HepG2 (cell line): ENCODE data around the gene PNMA8B. TPM values are rescaled to one million over a fixed set of nuclear protein-coding genes. Genes with fewer than 3 reads are reported as not detected.

Source experiments
- ARHGAP35 ChIP-seq: sonication (generic); formaldehyde crosslinking; IDR thresholded peaks from 2 replicates; pipeline ENCODE4 v1.9.0; 2022; ENCODE audit warnings: mild to moderate bottlenecking, inconsistent platforms, moderate library complexity, missing genetic modification reagents, borderline replicate concordance
- ELF3 ChIP-seq: IDR thresholded peaks from 2 replicates; pipeline ENCODE4 v1.6.1; 2016; ENCODE audit warnings: missing genetic modification reagents, missing compliant biosample characterization
- FOSL2 ChIP-seq: sonication (generic); formaldehyde crosslinking; IDR thresholded peaks from 2 replicates; pipeline ENCODE4 v1.4.0; 2020; ENCODE audit warnings: missing genetic modification reagents
- GATAD2A ChIP-seq: IDR thresholded peaks from 2 replicates; pipeline ENCODE4 v1.6.1; 2016
- MLLT10 ChIP-seq: sonication (generic); formaldehyde crosslinking; IDR thresholded peaks from 2 replicates; pipeline ENCODE4 v1.4.0; 2020; ENCODE audit warnings: missing genetic modification reagents
- POLR2G ChIP-seq: fragments of 200-400 bp; formaldehyde crosslinking; IDR thresholded peaks from 2 replicates; pipeline ENCODE4 v1.6.1; 2018; ENCODE audit warnings: mild to moderate bottlenecking, low read depth, low read length, moderate library complexity
- SP5 ChIP-seq: IDR thresholded peaks from 2 replicates; pipeline ENCODE4 v1.6.1; 2016; ENCODE audit warnings: low read depth, borderline replicate concordance
- TOPORS ChIP-seq: sonication (generic); formaldehyde crosslinking; IDR thresholded peaks from 2 replicates; pipeline ENCODE4 v1.8.0; 2023; ENCODE audit warnings: mild to moderate bottlenecking, missing genetic modification reagents
- ZFX ChIP-seq: sonication (generic); formaldehyde crosslinking; IDR thresholded peaks from 2 replicates; pipeline ENCODE4 v1.4.0; 2020; ENCODE audit warnings: mild to moderate bottlenecking, low read depth, missing genetic modification reagents, moderate library complexity
- ZNF138 ChIP-seq: sonication (generic); formaldehyde crosslinking; IDR thresholded peaks from 2 replicates; pipeline ENCODE4 v1.5.0; 2020; ENCODE audit warnings: mild to moderate bottlenecking, low read depth, missing genetic modification reagents
- ZNF3 ChIP-seq: IDR thresholded peaks from 2 replicates; pipeline ENCODE4 v1.7.0; 2017; ENCODE audit warnings: inconsistent platforms
- ZNF619 ChIP-seq: sonication (generic); formaldehyde crosslinking; IDR thresholded peaks from 2 replicates; pipeline ENCODE4 v1.4.0; 2020; ENCODE audit warnings: mild to moderate bottlenecking, missing genetic modification reagents
- ZSCAN9 ChIP-seq: IDR thresholded peaks from 2 replicates; pipeline ENCODE4 v1.6.1; 2016; ENCODE audit warnings: borderline replicate concordance
- polyA plus RNA-seq, 8 experiments: library from polyadenylated mRNA; depleted of rRNA in 3 of 8; stranded (reverse) in 7 of 8; unstranded in 1 of 8; fragments of >200 nt; fragmentation: Illumina TruSeq in 4 of 8; extraction: Trizol in 4 of 8; gene quantifications; 2 replicates each; pipeline versions ENCODE4 v1.2.1 to v1.2.3, GENCODE V29; 2011 to 2016; ENCODE audit warnings: low read depth in 4 of 8, missing spikeins in 1 of 8, mixed read lengths in 1 of 8; ENCODE audit not compliant: insufficient read depth in 1 of 8
- total RNA-seq, 5 experiments: library from RNA; depleted of rRNA; stranded (reverse); fragments of >200 nt; fragmentation: Illumina TruSeq; extraction: Trizol; gene quantifications; 2 replicates each; pipeline ENCODE4 v1.2.3, GENCODE V29; 2016; ENCODE audit warnings: low read depth in 1 of 5
- TF ChIP-seq, protein P1 (sequence below): sonication (generic); formaldehyde crosslinking; IDR thresholded peaks from 2 replicates; pipeline ENCODE4 v1.4.0; 2020; ENCODE audit warnings: missing genetic modification reagents
- TF ChIP-seq, protein P2 (sequence below): IDR thresholded peaks from 2 replicates; pipeline ENCODE4 v1.6.1; 2012; ENCODE audit warnings: inconsistent platforms
- TF ChIP-seq, protein P3 (sequence below): IDR thresholded peaks from 2 replicates; pipeline ENCODE4 v1.6.1; 2016; ENCODE audit warnings: missing compliant biosample characterization, missing genetic modification reagents, borderline replicate concordance
- TF ChIP-seq, protein P4 (sequence below): sonication (generic); formaldehyde crosslinking; IDR thresholded peaks from 2 replicates; pipeline ENCODE4 v1.8.0; 2023; ENCODE audit warnings: mild to moderate bottlenecking, missing genetic modification reagents
- TF ChIP-seq, protein P5 (sequence below): IDR thresholded peaks from 2 replicates; pipeline ENCODE4 v1.6.1; 2012; ENCODE audit warnings: low read length, improper control_type of control experiment

PNMA8B gene
- total and polyA plus RNA-seq, 2 of the 13 experiments (the other 11 are each of a cell fraction or from before 2014, with no cell fraction given), result not detected

DNA sequence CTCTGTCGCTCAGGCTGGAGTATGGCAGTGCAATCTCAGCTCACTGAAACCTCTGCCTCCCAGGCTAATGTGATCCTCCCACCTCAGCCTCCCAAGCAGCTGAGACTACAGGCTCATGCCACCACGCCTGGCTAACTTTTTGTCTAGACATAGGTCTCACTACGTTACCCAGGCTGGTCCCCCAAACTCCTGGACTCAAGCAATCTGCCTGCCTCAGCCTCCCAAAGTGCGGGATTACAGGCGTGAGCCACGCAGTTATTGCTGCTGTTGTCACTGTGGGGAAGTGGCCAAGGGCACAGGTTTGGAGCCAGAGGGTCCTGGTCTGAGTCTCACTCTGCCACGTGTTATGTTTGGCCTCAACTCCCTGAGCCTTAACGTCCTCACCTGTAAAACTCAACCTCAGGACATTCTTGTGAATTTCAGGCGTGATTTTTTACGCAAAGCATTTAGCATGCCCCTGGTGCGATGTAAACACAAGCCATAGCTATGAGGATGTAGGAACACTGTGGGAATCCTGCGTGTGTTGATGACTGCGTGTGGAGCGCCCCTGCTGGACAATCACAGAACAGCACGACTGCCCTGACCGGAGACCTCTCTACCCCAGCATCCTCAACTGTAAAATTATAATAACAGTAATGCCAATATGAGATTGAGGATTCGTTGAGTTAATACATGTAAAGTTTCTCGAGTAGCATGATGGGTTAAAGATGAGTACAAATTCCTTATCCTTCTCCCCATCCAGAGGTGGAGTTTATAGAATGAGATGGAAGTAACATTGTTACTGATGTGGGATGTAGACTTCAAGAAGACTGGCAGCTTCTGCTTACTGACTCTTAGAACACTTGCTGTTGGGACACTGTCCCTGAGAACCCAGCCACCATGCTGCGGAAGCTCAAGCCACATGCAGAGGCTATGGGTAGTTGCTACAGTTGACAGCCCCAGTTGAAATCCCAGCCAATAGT is 41.8 kb upstream of the PNMA8B start (continued):
- TF ChIP-seq, protein P1, sequence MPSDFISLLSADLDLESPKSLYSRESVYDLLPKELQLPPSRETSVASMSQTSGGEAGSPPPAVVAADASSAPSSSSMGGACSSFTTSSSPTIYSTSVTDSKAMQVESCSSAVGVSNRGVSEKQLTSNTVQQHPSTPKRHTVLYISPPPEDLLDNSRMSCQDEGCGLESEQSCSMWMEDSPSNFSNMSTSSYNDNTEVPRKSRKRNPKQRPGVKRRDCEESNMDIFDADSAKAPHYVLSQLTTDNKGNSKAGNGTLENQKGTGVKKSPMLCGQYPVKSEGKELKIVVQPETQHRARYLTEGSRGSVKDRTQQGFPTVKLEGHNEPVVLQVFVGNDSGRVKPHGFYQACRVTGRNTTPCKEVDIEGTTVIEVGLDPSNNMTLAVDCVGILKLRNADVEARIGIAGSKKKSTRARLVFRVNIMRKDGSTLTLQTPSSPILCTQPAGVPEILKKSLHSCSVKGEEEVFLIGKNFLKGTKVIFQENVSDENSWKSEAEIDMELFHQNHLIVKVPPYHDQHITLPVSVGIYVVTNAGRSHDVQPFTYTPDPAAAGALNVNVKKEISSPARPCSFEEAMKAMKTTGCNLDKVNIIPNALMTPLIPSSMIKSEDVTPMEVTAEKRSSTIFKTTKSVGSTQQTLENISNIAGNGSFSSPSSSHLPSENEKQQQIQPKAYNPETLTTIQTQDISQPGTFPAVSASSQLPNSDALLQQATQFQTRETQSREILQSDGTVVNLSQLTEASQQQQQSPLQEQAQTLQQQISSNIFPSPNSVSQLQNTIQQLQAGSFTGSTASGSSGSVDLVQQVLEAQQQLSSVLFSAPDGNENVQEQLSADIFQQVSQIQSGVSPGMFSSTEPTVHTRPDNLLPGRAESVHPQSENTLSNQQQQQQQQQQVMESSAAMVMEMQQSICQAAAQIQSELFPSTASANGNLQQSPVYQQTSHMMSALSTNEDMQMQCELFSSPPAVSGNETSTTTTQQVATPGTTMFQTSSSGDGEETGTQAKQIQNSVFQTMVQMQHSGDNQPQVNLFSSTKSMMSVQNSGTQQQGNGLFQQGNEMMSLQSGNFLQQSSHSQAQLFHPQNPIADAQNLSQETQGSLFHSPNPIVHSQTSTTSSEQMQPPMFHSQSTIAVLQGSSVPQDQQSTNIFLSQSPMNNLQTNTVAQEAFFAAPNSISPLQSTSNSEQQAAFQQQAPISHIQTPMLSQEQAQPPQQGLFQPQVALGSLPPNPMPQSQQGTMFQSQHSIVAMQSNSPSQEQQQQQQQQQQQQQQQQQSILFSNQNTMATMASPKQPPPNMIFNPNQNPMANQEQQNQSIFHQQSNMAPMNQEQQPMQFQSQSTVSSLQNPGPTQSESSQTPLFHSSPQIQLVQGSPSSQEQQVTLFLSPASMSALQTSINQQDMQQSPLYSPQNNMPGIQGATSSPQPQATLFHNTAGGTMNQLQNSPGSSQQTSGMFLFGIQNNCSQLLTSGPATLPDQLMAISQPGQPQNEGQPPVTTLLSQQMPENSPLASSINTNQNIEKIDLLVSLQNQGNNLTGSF, result no peak
- TF ChIP-seq TOPORS (CRISPR knock-in tag), result no peak
- no peak for TF ChIP-seq ZFX
- TF ChIP-seq ZSCAN9 (CRISPR knock-in tag), result no peak
- TF ChIP-seq POLR2G, result no peak
- TF ChIP-seq, protein P2, sequence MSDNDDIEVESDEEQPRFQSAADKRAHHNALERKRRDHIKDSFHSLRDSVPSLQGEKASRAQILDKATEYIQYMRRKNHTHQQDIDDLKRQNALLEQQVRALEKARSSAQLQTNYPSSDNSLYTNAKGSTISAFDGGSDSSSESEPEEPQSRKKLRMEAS, result no peak
- no peak for TF ChIP-seq ARHGAP35 (CRISPR knock-in tag)
- no peak for TF ChIP-seq SP5 (CRISPR knock-in tag)
- peak; percentile 90 for TF ChIP-seq ZNF3 (CRISPR knock-in tag)
- no peak for TF ChIP-seq ZNF619 (CRISPR knock-in tag)
- TF ChIP-seq MLLT10 (CRISPR knock-in tag), result no peak
- TF ChIP-seq ZNF138 (CRISPR knock-in tag), result no peak
- TF ChIP-seq GATAD2A (CRISPR knock-in tag), result no peak
- TF ChIP-seq, protein P3, sequence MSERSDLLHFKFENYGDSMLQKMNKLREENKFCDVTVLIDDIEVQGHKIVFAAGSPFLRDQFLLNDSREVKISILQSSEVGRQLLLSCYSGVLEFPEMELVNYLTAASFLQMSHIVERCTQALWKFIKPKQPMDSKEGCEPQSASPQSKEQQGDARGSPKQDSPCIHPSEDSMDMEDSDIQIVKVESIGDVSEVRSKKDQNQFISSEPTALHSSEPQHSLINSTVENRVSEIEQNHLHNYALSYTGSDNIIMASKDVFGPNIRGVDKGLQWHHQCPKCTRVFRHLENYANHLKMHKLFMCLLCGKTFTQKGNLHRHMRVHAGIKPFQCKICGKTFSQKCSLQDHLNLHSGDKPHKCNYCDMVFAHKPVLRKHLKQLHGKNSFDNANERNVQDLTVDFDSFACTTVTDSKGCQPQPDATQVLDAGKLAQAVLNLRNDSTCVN (CRISPR knock-in tag), result no peak
- TF ChIP-seq, protein P4, sequence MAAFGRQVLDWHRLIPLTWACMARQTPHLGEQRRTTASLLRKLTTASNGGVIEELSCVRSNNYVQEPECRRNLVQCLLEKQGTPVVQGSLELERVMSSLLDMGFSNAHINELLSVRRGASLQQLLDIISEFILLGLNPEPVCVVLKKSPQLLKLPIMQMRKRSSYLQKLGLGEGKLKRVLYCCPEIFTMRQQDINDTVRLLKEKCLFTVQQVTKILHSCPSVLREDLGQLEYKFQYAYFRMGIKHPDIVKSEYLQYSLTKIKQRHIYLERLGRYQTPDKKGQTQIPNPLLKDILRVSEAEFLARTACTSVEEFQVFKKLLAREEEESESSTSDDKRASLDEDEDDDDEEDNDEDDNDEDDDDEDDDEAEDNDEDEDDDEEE, result no peak
- 0 out of 2 replicates have a peak, but pooled peaks have one; percentile 10 for TF ChIP-seq FOSL2 (CRISPR knock-in tag)
- TF ChIP-seq ELF3 (CRISPR knock-in tag), result no peak
- TF ChIP-seq, protein P5, sequence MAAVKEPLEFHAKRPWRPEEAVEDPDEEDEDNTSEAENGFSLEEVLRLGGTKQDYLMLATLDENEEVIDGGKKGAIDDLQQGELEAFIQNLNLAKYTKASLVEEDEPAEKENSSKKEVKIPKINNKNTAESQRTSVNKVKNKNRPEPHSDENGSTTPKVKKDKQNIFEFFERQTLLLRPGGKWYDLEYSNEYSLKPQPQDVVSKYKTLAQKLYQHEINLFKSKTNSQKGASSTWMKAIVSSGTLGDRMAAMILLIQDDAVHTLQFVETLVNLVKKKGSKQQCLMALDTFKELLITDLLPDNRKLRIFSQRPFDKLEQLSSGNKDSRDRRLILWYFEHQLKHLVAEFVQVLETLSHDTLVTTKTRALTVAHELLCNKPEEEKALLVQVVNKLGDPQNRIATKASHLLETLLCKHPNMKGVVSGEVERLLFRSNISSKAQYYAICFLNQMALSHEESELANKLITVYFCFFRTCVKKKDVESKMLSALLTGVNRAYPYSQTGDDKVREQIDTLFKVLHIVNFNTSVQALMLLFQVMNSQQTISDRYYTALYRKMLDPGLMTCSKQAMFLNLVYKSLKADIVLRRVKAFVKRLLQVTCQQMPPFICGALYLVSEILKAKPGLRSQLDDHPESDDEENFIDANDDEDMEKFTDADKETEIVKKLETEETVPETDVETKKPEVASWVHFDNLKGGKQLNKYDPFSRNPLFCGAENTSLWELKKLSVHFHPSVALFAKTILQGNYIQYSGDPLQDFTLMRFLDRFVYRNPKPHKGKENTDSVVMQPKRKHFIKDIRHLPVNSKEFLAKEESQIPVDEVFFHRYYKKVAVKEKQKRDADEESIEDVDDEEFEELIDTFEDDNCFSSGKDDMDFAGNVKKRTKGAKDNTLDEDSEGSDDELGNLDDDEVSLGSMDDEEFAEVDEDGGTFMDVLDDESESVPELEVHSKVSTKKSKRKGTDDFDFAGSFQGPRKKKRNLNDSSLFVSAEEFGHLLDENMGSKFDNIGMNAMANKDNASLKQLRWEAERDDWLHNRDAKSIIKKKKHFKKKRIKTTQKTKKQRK, result no peak
